ENCODE results near the gene FNBP1L.

DNA sequence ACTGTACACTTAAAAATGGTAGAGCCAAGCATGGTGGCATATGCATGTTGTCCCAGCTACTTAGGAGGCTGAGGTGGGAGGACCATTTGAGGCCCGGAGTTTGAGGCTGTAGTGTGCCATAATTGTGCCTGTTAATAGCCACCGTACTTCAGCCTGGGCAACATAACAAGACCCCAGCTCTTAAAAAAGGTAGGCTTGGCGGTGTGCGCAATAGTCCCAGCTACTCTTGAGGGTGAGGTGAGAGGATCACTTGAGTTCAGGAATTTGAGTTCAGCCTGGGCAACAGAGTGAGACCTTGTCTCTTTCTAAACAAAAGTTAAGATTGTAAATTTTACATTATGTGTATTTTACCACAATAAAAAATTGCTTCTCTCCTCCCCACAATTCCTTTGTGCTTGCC, 19.7 kb downstream of the FNBP1L start:
- TF ChIP-seq, protein P1, sequence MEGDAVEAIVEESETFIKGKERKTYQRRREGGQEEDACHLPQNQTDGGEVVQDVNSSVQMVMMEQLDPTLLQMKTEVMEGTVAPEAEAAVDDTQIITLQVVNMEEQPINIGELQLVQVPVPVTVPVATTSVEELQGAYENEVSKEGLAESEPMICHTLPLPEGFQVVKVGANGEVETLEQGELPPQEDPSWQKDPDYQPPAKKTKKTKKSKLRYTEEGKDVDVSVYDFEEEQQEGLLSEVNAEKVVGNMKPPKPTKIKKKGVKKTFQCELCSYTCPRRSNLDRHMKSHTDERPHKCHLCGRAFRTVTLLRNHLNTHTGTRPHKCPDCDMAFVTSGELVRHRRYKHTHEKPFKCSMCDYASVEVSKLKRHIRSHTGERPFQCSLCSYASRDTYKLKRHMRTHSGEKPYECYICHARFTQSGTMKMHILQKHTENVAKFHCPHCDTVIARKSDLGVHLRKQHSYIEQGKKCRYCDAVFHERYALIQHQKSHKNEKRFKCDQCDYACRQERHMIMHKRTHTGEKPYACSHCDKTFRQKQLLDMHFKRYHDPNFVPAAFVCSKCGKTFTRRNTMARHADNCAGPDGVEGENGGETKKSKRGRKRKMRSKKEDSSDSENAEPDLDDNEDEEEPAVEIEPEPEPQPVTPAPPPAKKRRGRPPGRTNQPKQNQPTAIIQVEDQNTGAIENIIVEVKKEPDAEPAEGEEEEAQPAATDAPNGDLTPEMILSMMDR (IDR thresholded peaks at IDR 0.05): no peak
- TF ChIP-seq POLR2AphosphoS5 (IDR thresholded peaks at IDR 0.05) (no peak), POLR2A (IDR thresholded peaks at IDR 0.05) (no peak)
